HG03095 (cell line): Measurements from ENCODE around the gene ATAT1.

Experiments
- ATAC-seq: cut with Tn5 transposase; IDR thresholded peaks from one replicate; pipeline ENCODE4 v1.9.1; 2021; ENCODE audit warnings: moderate library complexity; ENCODE audit not compliant: unreplicated experiment

The ATAT1 gene

DNA sequence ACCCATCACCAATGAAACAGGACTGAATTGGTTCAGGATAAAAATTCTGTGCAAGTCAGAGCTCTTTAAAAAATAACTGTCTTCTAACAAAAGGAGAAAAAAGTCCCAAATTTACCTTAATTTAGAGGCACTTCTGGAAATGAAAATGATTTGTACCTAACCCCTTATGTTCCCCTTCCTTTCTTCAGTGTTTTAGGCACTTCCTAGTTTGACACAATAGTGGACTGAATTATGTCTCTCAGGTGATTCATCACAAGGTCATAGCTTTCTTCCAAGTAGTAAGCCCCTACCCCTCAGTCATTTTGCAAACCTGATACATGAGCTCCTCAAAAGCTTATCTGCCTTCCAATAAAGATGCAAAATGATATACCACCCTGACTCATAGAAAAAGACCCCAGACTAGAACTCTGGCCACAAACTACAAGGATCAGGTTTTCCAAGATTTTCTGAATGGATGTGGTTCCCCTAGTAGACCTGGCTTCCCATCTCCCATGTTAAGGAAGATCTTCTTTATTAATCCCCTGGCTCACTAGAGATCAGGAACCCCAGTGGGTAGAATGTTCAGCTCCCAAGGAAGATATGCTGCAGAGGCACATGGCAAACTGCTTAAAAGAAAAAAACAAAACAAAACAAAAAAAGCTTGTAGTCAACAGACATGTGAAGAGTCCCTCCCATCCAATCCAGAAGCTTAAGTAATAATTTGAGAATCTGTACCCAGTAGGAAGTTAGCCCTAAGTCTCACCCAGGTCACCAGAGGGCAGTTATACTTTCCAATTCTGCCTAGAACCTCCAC, 13.2 kb upstream of the ATAT1 start:
- no peak for ATAC-seq

DNA sequence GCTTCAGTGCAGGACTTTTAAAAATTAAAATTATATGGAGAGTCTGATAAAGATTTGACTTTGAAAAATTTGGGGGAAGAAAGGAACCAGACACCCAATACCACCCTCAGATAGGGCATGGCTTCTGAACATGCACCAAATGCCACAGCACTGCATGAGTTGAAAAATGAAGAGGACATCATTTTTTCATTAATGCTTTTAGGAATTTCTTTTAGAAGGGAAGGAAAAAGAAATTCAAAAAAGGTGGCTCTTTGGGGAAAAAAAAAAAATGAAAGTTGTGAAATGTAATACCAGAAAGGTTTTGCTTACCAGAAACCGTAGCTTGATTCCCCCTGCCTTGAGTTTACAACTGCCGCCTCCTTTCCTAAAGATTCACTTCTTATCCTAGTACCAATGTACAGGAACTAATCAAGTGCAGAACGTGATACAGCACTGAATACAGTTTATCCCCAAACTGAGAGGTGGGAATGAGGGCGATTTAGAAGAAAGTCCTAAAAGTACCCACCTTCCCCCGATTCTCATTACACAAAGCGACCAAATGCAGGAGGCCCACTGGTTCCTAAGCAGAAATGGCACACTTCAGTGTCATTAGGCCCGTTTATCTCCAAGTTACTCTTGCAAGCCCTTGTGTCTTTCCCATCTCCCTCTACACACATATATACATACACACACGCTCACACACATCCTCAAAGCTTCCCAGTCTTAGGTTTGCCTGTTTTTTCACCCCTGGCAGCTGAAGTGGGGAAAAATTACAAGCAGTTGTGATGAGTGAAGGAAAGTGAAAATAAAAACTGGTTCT, 12.4 kb upstream of the ATAT1 start:
- ATAC-seq, result no peak

DNA sequence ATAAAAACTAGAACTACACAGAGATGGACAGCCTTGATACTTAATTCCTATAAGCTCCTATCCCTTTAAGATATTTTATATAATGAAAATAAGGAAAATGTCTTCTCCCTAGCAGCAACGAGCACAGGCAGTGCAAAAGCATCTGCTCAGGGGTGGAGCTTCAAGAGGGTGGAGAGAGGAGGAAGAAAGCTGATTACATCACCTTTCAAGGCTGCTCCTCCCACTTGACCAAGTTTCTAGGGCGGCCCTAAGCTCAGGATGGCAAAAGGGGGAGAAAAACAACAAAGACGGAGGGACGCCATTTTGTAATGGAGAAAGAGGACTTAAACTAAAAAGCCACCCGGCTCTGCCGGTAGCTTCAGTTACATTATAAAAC, 11.8 kb upstream of the ATAT1 start:
- peak; percentile 53 for ATAC-seq

DNA sequence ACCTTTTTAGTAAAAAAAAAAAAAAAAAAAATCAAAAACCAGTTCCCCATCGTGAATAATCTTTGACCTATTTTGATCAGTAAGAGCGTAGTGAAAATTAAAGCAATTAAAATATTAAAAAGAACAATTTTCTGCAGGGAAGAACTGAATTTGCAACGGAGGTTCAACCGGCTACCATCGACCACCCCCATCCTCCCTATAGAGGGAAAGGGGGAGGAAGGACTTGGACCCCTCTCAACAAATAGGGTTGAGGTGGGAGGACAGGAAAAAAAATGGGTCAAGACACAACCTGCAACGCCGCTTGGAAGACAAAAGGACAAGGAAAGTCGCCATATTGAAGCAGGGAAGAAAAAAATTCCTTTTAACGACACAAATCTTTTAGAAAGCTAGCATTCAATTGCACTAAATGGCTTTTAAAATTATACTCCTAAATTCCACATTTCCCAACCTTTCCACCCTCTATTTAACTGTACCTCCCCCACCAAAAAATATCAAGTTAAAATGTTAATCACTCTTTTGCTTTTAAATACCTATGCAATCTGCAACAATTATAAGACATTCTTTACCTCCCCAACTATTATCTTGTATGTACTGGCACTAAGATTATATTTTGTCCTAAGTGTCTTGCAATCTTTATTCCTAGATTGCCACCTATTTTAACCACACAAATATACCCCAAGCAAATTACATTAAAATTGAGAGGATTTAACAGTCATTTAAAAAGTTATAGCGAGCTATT, 11.3 kb upstream of the ATAT1 start:
- ATAC-seq, result no peak

DNA sequence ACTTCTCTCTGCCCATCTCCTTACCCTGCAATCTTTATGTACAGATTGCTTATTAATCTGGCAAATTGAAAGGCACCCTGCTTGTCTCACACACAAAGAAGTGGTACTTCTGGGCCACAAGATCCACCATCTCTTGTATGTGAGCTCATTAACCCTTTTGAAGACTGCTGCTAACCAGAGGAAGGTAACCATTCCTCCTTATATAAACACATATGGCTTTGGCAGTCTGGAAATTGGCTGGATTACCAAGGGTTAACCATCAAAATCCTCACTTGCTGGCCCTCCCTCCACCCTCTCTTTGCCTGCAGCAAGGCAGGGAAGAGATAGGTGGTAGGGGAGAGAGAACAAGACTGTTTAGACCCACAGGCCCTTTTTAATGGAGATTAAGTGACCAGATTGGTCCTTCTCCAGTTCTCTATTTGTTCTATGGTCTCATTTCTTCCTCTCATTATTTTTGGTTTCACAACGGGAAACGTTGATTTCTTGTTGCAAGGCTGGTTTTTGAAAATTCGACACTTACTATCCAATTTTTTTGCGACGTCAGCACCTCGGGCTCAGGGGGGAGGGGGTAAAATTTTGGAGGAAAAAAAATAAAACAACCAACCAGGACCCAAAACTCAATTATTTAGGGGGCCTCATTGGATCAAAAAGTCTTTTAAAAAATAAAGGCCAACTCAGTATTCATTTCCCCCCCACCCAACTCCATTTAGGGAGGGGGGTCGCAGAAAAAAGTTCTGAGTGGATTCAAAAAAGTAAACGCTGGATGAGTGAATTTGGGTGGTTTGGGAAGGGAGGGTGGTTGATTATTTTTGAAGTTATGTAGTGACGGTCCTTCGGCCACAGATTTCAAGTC, 10.5 kb upstream of the ATAT1 start:
- ATAC-seq, result no peak

DNA sequence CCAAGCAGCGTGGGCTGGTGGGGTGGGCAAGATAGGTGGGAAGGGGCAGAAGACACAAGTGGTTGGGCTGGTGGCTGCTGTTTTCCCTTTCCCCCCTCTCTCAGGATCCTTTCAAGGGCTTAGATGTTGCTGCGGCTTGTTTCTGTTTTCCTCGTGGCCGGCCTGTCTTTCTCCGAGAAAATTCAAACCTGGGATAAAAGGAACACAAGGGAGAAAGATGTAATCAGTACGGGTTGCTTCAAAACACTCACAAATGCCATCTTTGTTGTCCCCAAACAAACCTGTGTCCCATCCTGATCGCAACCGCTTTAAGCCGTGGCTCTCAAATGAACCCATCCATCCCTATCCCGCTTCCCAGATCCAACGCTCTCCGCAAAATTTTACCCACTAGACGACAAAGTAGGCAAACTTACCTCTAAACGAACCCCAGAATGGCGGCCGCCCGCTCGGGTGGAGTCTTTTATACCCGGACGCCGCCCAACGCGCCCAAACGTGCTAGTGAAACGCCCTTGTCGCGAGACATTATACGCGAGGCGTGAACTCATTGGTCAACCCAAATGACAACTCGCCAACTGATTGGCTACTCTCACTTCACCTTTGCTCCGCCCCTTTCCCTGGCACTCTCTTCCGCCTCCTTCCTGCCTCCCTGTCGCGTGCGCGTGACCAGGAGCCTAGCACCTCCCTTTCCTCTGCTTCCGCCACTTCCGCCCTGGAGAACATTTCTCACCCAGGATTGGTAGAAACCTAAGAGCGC, 9.7 kb upstream of the ATAT1 start, which contains the start of gene PPP1R10:
PPP1R10 (minus strand) TSS at position 433 of the 754 bp plus-strand sequence. CDS start 7,299 bp downstream, outside the sequence.
- ATAC-seq, result peak; percentile 68

DNA sequence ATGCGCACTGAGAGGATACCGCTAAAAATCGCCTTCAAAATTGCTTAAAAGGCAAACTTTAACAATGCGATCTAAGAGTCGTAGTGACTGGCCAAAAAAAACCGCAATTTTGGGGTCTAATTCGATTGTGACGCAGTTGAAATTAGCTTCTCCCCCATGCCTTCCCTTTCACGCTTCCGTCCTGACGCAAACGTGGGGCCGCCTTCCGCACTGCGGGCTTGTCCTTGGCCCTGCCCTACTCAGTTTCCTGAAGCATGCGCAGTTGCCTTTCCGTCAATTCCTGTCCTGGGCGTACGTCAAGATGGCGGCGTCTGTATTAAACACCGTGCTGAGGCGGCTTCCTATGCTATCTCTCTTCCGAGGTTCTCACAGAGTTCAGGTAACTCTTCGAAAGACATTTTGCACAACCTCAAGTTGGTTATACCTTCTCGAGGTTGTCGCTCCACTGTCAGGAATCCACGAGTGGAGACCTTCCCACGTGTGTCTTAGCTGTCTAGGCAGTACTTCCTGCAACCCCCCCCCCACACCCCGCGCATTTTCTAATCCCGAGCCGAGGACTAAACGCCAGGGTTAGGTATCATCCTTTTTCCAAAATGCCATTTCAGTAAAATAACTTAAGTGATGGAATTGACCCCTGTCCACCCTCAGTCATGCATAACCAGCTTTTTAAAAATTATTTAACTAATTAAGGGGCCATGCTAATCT, 9.0 kb upstream of the ATAT1 start, which contains the start of gene MRPS18B:
MRPS18B (plus strand) TSS at position 276 of the 705 bp plus-strand sequence; CDS start at position 302, 26 bp downstream.
- peak; percentile 68 for ATAC-seq

DNA sequence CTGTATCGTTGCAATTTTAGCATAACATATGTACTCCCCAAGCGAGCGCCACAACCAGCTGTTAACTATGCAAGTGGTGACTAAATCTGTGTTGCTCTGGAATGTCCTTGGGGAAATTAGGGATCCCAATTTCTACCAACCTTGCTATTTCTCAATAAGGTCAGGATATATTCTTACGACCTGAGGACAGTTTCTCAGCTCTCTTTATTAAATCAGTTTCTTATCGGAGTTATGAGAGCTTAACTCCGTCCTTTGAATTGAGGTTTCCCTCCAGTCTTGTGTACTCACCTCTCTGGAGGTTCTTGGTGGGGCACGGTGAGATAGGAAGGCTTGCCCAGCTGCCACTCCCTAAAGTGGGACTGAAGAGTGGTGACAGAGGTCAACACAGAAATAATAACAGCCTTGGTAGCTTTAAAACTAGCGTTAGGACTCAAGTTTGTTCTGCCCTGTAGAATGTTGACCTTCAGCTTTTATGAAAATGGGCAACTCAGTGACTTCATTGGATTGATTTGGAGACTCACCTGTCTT, 8.3 kb upstream of the ATAT1 start:
- ATAC-seq, result no peak

DNA sequence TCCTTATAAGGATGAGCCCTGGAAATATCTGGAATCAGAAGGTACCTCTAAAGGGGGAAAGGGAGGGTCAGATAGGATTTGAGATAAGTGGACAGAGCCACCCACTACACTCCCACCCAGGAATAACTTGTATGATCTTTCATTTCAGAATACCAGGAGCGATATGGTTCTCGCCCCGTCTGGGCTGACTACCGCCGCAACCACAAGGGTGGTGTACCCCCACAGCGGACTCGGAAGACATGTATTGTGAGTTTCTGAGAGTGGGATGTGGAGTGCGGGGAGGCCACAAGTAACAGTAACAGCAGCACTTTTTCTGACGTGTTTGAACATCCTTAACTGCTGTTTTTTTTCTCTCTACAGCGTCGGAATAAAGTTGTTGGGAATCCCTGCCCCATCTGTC, 7.1 kb upstream of the ATAT1 start:
- no peak for ATAC-seq

DNA sequence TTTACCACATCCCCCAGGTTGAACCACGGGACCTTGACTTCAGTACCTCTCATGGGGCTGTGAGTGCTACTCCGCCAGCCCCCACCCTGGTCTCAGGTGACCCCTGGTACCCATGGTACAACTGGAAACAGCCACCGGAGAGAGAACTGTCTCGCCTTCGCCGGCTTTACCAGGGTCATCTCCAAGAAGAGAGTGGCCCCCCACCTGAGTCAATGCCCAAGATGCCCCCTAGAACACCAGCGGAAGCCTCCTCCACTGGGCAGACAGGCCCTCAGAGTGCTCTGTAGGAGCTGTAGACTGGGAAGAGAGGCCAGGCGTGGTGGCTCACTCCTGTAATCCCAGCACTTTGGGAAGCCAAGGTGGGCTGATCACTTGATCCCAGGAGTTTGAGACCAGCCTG, 1.2 kb upstream of the ATAT1 start:
- no peak for ATAC-seq

DNA sequence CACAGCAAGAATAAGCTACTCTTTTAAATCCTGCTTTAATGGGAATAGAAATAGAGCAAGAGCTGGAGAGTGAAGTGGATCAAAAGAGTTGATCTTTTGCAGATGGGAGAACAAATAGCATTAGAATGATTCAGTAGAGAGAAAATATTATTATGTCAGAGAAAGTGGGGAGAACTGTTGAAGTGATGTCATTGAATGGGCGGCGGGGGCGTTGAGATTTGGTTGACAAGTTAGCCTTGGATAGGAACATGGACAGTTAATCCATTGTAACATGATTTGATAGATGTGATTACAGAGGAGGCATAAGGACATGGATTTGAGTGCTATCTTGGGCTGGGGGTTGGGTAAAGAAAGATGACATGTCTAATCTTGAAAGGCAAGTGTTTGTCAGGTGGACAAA, 9.2 kb downstream of the ATAT1 start:
- no peak for ATAC-seq

DNA sequence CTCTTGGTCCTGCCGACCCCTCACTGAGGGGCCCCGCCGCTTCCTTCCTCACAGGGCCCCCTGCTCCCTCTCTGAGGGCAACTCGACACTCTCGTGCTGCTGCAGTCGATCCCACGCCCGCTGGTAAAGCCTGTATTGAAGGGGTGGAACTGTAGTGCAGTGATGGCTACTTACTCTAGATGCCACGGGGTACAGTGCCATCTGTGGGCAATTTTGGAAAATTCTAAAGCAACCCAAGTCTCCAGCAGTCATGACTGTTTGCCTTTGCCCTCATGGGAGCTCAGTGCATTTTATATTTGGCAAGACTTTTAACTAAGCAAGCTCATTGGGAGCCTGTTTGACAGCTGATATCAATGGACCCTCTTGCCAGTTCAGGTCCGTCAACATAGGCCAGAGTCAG, 13.8 kb downstream of the ATAT1 start:
- ATAC-seq, result no peak

DNA sequence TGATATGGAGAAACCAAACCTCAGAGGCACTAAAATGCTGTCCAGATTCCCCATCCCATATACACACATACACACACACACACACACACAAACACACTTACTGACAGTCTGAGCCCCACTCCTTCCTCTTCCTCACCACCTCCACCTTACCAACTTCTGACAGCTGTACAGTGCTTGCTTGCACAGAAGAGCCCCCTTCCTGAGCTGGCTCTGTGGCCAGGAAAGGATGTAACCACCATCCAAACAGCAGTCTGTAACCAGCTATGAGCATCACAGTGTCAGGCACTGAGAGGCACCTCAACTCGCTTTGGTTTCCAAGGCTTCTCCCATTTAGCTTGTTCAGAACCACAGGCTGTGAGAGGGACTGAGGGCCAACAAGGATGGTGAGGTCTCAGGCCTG, 14.4 kb downstream of the ATAT1 start:
- no peak for ATAC-seq

DNA sequence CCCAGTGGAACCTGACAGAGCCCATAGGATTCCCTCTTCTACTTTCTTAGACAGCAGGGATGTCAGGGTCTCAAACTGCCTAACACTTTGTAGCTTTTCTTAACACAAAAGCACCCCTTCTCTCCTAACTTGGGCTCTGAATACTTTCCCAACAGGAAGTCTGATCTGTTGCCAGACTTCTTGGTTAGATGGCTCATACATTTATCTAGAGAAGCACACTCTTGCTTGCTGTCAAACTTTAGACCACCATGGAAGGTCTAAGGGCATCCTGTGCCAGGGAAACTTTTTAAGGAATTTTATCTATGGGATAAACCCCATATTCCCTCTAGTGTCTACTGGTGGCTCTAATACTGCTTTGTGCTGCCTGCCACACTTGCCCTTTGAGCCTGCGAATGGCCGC, 17.0 kb downstream of the ATAT1 start:
- ATAC-seq, result no peak

DNA sequence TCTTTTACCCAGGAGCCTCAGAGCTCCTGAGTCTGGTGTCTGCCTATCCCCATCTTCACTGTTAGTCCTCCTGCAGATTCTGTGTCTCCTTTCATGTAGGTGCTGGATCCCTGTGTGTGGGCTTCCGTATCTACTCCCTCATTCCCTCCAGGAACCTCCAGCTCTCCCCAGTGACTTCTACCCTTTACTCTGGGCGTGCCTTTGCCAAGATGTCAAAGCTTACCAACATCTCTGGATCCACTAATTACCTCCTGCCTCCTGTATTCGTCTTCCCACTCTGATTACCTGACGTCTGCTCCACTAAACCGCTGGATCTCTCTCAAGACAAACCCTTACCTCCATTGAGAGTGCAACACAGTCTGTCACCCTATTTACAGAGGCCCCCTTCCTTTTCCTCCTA, 18.1 kb downstream of the ATAT1 start:
- no peak for ATAC-seq

DNA sequence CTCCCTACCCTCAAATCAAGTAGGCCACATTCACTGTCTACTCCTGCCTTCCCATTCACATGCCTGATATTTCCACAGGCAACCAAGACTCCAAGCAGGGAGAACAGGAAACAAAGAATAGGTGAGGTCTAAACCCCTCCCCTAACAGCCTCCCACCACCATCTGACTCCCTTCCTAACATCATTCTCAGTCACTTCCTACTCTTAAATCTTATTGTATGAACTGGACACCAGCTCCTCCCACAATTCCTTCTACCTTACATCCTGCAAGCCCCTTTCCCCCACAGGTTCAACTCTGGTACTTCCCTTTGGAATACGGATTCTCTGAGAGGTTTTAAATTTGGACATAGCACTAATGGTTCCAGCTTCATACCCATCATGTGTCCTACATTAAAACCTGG, 19.3 kb downstream of the ATAT1 start:
- no peak for ATAC-seq

DNA sequence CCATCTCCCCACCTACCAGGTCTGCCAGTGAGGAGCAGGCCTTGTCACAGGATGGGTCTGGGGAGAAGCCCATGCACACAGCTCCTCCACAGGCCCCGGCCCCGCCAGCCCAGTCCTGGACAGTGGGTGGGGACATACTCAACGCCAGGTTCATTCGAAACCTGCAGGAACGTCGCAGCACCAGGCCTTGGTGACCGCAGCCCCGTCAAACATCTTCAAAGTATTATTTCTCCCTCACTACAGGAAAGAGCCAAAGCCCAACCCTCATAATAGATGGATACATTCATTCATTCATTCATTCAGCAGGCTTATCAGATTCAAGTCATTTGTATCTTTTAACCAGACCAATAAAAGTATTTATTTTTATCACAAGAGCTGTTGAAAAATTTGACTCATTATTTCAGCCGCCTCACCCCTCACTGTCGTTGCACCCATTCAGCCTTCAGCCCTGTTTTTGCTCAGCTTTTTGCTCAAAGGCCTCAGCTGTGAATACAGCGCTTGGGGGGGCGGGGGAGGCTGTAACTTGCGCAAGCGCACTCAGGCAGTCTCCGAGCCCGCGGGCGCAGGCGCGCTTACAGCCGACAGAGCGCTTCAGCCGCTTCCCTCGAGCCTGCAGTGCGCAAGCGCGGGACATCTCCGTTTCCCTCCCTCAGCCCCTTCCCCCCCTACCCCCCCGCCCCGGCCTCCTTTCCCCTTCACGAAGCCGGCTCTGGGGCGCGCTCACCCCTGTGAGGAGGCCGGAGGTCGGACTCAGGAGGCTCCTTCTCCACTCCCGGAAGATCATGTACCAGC, 20.0 kb downstream of the ATAT1 start, which contains the start of gene C6orf136:
C6orf136 (plus strand) TSS at position 684 of the 792 bp plus-strand sequence; CDS start at position 783, 99 bp downstream.
- ATAC-seq, result peak; percentile 43
